NCI-H345 treated with DMSO at 0.1 percent for 48 hours (cell line): ENCODE results near the gene TMEM108.

ENCODE experiments used
- DNase-seq: peaks from one replicate; lab custom pipeline; 2025; ENCODE audit not compliant: unreplicated experiment; lab: John Stamatoyannopoulos, UW

TMEM108 gene

DNA sequence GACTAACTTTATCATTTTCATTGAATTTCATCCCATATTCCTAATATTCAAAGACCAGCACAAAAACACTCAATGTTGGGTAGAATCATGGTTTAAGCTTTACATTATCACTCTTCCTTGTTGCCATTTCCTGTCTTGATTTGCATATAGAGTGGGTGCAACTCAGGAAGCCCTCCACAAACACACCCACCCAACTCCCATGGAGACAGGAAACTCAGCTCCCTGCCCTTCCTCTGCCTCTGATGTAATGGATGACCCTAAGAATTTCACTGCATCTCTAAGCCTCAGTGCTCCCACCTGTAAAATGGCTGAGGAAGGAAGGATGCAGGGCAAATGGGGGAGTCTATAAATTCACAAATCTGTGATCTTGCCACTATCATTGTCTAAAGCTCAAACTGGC is 263.5 kb downstream of the TMEM108 start:
- DNase-seq, result no peak

DNA sequence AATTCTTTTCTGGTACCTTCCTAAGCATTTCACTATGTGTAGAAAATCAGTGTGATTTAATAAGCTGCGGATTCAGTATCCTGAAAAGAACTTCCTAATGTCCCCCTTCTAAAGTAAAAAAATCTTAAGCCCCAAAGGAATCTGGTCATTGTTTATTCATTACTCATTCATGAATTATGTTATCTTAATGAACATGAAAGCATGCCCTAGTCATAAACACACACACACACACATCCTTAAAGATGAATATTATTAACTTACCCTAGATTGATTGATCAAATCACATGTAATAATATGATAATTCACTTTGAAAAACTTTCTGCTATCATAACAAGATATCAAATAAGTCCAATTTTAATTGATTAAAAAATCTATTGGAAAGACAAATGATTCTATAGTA is 265.2 kb downstream of the TMEM108 start:
- no peak for DNase-seq

DNA sequence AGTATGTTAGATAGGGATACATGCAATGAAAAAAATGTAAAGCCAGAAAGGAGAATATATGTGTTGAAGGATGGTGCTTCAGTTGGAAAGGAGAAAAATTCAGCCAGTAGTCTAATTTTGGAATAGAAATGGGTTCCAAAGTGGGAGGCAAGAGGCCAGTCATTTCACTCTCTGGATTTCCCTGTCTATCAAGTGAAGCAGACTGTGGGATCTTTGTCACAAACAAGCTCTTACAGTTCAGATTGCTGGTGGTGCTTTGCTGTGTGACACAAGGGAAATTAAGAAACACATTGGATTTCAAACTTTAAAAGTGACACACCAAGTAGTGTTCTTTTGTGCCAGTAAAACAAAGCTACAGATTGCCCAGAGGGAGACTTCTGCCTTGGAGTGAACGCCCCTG is 279.7 kb downstream of the TMEM108 start:
- DNase-seq, result no peak

DNA sequence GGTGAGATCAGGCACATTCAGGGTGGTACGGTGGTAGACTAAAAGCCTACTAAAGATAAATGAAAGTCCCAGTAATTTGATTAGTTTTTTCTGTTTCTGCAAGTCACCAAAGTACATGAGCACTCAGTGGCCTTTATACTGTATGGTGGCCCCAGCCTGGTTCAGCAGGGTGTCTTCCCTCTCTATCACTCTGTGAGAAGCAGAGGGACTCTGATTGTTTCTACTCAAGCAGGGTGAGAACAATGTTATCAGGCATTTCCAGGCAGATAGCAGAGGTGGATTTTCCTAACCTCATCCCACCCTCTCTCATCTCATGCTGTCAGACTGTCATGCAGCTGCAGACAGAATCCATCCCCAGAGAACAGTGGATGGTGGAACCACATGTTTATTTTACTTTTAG is 290.2 kb downstream of the TMEM108 start:
- DNase-seq, result no peak

DNA sequence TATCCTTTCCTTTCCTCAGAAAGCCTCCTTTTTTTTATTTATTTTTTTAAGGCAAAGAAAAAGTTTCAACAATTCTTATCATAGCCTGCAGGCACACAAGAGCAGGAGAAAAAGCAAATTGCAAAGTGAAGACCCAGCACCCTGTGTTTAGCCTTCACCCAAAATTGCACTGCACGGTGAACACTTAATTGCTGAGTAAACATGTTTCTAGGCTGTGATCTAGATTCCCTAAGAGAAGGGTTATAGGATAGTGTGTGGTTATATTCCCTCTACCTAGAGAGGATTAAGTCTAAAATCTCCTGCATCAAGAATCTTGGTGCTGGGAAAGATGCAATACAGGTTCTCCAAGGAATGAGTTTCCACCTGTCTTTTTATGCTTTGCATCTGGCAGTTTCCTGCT is 291.4 kb downstream of the TMEM108 start:
- no peak for DNase-seq

DNA sequence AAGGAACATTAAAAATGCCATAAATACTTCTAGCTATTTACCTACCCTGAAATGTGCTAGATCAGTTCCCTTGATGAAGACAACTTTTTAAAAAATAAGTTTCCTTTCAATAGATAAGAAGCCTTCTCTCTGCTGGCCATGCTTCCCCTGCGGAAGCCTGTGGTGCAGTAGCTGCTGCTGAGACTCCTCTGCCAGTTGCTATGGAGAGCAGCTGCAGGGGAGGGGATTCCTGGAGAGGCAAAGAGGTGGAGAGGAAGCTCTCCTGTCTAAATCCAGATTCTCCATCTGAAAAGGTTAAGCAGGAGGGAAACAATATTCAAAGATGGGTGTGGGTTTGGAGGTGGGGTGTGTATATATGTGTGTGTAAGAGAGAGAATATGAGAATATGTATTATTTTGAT is 291.9 kb downstream of the TMEM108 start:
- peak; percentile 0 for DNase-seq

DNA sequence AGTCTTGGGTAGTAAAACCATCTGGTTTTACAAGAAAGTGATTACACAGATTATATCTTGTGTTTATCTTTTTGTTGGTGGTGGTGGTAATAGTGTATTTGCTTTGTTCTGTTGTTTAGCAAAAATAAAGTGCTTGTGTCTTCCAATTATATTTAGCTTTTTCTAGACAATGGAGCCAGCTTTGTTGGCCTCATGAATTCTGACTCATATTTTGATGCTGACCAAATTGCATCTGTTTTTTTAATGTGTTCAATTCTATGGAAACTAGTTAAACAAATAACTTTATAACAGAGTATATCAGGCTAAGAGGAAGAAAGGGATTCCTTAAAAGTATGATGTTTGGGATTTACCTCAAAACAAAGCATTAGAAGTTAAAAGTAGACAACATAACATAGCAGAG is 292.3 kb downstream of the TMEM108 start:
- no peak for DNase-seq

DNA sequence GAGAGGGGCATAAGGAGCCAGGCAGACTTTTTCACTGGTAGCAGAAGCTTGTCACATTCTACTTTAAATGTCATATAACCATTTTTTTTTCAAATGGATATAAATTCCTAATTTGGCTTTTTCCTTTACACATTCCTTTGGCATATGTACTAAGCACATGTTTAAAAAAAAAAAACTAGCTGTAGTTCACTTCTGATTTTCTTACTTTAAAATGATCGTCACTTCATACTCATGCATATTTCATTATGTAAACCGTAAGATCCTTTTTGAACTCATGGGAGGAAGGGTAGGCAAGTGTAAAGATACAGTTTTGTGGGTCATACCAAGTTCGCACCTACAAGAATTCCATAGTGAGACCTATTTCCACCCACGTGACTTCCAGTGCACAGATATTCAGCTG is 316.5 kb downstream of the TMEM108 start:
- no peak for DNase-seq

DNA sequence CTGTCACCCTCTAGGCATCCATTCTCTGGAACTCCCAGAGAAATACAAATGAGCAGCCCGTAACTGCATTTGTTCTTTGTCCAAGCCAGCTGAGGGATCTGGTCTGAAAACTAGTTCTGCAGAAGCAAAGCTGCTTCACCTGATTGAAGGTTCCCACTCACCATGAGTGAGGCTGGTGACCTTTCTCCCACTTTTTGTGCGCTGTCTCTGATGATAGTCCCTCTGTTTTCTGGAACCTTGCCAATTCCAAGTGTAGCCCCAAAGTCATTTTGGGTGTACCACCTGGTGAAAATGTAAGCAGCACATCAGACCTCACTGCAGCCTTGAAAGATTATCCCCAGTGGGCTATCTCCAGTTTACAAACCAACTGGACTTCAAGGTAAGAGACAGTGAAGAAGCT is 322.3 kb downstream of the TMEM108 start:
- DNase-seq, result no peak

DNA sequence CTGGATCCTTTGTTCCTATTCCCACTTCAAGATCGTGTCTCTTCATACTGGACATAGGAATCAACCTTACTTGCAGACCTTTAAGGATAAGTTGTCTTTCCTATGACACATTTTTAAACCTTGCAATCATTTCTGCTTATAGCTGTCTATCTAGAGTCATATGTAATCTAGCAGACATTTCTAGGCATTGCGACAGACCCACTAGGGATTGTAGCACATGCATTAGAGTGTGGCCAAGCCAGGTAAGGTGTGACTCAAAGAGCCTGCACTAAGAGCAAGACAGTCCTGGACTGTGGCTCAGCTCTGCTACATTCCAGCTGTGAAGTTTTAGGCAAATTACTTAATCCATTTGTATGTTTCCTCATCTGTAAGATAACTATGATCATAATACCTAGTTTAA is 322.8 kb downstream of the TMEM108 start:
- DNase-seq, result no peak

DNA sequence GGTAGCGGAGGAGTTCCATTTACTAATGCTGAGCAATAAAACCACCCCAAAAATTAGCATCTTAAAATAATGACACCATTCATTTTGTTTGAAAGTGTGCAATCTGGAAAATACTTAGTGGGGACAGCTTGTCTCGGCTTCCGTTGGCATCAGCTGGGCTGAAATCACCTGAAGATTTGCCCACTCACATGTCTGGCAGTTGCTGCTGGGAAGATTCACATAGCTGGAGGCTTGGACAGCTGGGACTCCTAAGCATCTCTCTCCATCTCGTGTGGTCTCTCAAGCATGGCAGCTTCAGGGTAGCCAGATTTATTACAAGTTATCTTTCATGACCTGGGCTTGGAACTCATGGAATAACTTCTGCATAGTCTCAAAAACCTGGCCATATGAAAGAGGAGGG is 323.2 kb downstream of the TMEM108 start:
- DNase-seq, result no peak

DNA sequence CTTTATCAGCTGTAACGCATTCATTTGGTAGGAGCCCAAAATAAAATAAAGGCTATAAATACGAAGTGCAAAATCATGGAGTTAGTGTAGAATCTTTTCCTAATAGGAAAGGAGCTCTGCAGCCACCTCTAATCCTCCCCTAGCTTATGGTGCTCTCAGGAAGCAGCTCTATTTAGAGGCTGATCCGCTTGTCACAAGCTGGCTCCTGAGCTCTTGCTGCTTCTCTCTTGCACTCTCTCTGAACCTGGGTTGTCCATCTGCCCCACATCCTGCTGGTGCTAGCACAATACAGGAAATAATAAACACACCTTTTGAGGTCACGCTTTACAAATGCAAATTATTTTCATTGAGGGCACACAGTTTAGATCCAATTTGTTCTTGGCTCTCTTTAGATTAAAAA is 324.3 kb downstream of the TMEM108 start:
- DNase-seq, result no peak

DNA sequence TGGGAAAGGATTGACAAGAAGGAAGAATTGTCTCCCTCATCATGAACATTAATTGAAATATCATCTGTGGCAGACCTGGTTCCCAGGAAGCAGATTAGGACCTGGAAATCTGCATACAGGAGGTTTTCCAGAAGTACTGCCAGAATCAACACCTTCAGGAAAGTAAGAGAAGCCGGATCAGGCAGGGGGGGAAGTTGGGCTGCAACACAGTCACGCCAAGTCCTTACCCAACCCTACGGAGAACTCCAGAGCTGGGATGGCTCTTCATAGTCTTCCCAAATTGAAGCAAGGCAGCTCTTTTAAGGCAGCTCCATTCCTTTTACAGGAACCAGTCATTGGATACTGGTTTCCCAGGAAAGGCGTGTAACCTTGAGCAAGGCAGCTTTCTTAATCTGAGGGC is 326.5 kb downstream of the TMEM108 start:
- DNase-seq, result no peak

DNA sequence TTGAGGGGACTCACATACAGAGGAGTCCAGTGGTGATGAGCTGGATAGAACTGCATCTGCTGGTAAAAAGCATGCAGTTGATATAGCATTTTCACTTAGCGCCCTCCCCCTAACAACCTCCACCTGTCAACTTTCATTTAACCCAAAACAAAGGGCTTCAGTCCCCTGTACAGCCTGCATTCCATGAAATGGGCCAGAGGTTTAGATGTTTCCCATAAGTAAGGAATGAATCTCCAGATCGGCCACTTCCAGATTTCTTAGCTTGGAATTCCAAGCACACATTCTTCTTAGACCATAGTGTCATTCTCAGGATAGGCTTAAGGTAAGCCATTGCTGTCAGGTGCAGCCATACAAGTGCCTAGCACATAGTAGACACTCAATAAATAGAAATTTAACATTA is 328.7 kb downstream of the TMEM108 start:
- no peak for DNase-seq

DNA sequence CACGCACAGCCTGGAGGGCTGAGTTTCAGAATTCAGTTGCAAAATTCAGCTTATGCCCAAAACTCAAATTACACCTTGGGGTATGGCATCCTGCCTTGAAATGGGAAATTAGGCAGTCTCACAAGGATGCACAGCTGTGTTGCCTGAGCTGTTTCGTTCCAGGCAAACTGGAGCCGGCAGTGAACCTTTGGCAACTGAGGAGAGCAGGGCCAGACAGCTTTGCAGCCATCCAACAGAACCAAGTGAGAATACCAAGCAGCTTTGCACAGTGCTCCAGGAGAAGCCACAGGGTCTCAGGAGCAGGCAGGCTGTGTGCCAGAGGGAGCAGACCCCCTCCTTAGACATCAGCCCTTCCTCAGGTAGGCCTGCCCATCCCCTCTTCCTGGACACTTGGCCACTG is 329.2 kb downstream of the TMEM108 start:
- no peak for DNase-seq

DNA sequence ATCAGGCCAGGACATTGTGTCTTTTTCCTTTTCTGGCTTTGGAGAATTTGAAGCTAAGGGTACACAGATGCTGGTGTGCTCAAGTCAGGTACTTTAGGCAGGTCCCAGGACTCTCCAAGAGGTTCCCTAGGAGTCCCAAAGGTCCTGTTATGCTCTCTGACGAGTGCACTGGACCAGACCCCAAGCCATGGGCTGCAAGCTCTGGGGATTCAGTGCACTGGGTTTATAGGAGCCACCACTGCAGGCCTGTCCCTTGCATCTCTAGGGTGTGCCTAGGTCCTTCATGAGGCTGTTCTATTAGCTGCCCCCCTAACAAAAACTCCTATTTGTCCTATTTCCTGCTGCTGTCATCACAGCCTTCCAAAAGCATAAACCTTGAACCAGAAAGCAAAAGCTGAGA is 329.8 kb downstream of the TMEM108 start:
- DNase-seq, result no peak

DNA sequence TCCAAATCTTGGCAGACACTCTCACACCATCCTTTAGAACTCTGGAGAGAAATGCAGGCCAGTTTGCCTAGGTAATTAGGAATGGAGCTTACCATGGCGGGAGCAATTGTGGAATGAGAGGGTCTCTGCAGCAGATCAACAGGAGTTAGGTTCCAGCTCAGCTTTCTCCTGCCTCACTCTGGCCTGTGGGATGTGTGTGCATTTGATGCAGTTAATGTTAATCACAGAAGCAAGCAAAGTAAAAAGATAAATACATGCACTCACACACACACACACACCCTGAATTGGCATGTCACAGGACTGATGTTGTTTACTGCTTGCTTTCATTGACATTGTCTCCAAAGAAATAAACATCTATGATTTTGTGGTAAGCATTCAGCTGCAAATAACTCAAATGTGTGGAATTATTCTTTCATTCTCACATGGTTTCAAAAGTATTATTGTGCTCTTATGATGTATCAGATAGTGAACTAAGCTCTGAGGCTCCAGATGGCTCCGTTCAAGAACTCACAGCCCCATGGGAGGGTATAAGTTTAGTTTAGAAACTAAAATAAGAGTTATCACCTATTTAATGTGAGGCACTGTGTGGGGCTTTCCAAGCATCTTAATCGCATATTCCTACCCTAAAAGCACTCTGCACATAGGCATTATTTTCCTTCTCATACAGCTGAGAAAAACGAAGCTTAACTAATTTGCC is 330.3 kb downstream of the TMEM108 start:
- no peak for DNase-seq

DNA sequence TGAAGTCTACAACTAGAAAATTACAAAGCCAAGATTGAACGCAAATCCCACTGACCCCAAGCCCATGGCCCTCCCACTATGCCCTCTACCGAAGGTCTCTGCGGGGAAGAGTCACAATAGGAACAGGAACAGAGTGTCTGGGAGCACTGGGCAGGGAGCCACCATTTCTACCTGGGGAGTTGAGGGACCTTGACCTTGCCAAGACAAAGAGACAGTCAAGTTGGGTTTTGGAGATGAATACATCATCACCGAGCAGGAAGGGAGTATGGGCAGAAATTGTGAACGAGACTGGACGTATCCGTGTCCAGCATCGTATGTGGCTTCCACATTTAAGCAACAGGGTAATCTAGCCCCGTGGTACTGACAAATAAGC is 330.9 kb downstream of the TMEM108 start:
- DNase-seq, result no peak

DNA sequence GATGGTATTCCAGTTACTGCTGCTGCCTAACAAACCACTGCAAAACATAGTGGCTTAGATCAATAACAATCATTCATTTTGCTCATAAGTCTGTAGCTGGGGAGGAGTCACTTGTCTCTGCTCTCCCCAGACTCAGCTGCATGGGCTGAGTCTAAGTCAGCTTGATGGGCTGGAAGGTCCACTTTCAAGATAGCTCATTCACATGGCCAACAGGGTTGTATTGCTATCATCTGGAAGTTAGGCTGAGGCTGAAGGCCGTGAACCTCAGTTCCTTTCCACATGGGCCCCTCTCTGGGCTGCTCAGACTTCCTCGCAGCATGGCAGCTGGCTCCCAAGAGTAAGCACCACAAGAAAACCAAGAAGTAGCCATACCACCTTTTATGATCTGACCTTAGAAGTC is 333.0 kb downstream of the TMEM108 start:
- no peak for DNase-seq

DNA sequence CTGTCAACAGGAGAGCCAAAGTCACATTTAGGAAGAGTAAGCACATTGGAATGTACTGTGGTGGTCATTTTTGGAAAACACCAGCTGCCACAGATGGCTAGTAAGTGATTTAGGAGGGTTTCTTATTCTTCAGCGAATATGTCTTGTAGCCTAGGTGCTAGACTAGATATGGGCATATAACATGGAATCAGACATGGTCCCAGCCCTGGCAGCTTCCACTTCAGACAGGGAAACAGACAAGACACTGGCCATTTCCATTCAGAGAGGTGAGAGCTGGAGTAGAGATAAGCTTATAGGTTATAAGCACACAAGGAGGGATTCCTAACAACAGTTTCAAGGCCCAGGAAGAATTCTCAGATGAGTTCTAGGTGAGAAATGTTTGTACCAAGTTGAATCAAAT is 333.5 kb downstream of the TMEM108 start:
- DNase-seq, result no peak

DNA sequence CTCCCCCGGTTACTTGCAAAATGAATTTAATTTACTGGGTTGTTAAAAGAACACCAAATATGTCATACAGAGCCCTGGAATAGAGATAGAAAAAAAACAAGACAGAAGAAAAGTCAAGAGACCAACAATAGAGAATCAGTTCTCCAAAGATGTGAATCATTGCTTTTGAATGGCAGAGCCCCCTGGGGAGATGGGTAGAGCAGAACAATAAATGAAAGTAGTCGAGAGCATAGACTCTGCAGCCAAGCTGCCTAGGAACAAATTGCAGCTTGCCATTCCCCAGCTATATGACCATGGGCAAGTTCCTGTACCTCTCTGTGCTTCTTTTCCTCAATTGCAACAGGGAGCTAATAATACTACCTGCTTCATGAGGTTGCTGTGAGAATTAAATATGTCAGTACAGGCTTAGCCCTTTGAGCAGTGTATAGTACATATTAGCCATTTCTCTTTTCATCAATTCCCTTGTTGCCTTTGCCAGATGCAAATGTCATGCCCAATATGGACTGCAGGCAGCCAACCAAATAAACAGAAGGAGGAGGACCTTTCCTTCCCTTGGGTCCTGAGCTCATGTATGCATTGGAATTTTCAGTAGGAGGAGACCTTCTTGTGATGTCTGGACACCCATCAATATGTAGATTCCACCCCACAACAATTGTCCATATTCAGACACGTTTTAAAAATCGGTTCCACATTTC is 336.7 kb downstream of the TMEM108 start:
- DNase-seq, result peak; percentile 77

DNA sequence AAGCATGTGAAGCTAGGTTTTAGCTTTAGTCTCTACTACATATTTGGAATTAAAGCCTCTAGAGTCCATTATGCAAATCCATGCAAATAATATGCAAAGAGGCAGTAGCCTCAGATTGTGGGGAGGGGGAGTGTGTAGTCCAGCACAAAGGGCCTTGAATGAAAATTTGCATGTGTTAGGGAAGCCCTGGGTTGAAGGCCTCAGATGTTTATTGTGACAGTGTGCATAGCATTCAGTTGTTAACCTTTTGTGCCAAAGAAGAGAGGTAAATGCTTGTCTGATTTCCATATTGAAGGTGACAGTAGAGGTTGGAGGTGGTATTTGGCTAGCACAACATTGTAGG is 337.2 kb downstream of the TMEM108 start:
- no peak for DNase-seq

DNA sequence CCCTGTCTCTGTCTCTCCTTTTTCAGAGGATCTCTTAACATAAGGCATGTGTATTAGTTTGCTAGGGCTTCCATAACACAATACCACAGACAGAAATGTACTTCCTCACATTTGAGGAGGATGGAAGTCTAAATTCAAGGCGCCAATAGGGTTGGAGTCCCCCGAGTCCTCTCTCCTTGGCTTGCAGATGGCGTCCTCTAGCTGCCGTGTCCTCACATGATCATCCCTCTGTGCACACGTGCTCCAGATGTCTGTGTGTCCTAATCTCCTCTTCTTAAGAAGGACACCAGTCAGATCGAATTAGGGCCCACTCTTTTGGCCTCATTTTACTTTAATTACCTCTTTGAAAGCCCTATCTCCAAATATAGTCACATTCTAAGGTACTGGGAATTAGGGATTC is 338.6 kb downstream of the TMEM108 start:
- no peak for DNase-seq
